Measurements from ENCODE around the gene PLCB2. TPM values are rescaled to one million over a fixed set of nuclear protein-coding genes. Genes with fewer than 3 reads are reported as not detected.
A peak's percentile ranks its signal among the peaks of the same experiment; 100 is the strongest.

PLCB2 gene
- total RNA-seq, 1 donor from 2014 or later, result 5.1 TPM

GRCh38 chr15:40286794-40287193, 20.9 kb downstream of the PLCB2 start:
- DNase-seq (ENCODE audit: extremely low read depth, low read depth, low spot score), result no peak

- DNase-seq (ENCODE audit: extremely low read depth, low read depth, low spot score), result no peak
Measured at GRCh38 chr15:40286061-40286532, 21.6 kb downstream of the PLCB2 start.

GRCh38 chr15:40285554-40286011, 22.2 kb downstream of the PLCB2 start:
- DNase-seq (ENCODE audit: extremely low read depth, low read depth, low spot score), result no peak

- DNase-seq (ENCODE audit: extremely low read depth, low read depth, low spot score), result no peak
Measured at GRCh38 chr15:40285151-40285550, 22.6 kb downstream of the PLCB2 start.

- DNase-seq (ENCODE audit: extremely low read depth, low read depth, low spot score), result no peak
Measured at GRCh38 chr15:40283615-40284300, 24.0 kb downstream of the PLCB2 start.

- no peak for DNase-seq (ENCODE audit: extremely low read depth, low read depth, low spot score)
Measured at GRCh38 chr15:40282869-40283614, 24.7 kb downstream of the PLCB2 start, which contains the start of gene ANKRD63. ANKRD63 (minus strand) TSS chr15:40283064; CDS start chr15:40282586, 478 bp downstream.

GRCh38 chr15:40282147-40282868, 25.4 kb downstream of the PLCB2 start:
- no peak for DNase-seq (ENCODE audit: extremely low read depth, low read depth, low spot score)

- DNase-seq (ENCODE audit: extremely low read depth, low read depth, low spot score), result no peak
Measured at GRCh38 chr15:40281801-40282146, 26.0 kb downstream of the PLCB2 start.

- DNase-seq (ENCODE audit: extremely low read depth, low read depth, low spot score), result no peak
Measured at GRCh38 chr15:40281057-40281800, 26.5 kb downstream of the PLCB2 start.

- DNase-seq (ENCODE audit: extremely low read depth, low read depth, low spot score), result no peak
Measured at GRCh38 chr15:40280260-40281056, 27.3 kb downstream of the PLCB2 start.

GRCh38 chr15:40279437-40280141, 28.1 kb downstream of the PLCB2 start:
- DNase-seq (ENCODE audit: extremely low read depth, low read depth, low spot score), result no peak

- DNase-seq (ENCODE audit: extremely low read depth, low read depth, low spot score), result no peak
Measured at GRCh38 chr15:40278026-40278425, 29.7 kb downstream of the PLCB2 start.

GRCh38 chr15:40277471-40277870, 30.3 kb downstream of the PLCB2 start:
- DNase-seq (ENCODE audit: extremely low read depth, low read depth, low spot score), result no peak

GRCh38 chr15:40276927-40277326, 30.8 kb downstream of the PLCB2 start:
- no peak for DNase-seq (ENCODE audit: extremely low read depth, low read depth, low spot score)

GRCh38 chr15:40275954-40276353, 31.8 kb downstream of the PLCB2 start:
- DNase-seq (ENCODE audit: extremely low read depth, low read depth, low spot score), result no peak

- DNase-seq (ENCODE audit: extremely low read depth, low read depth, low spot score), result no peak
Measured at GRCh38 chr15:40275523-40275922, 32.2 kb downstream of the PLCB2 start.

GRCh38 chr15:40274350-40275274, 33.1 kb downstream of the PLCB2 start:
- peak; percentile 55 for DNase-seq (ENCODE audit: extremely low read depth, low read depth, low spot score)

- no peak for DNase-seq (ENCODE audit: extremely low read depth, low read depth, low spot score)
Measured at GRCh38 chr15:40273428-40273827, 34.3 kb downstream of the PLCB2 start.
